Measurements from ENCODE around the gene ZDHHC1.

Gene ZDHHC1

DNA sequence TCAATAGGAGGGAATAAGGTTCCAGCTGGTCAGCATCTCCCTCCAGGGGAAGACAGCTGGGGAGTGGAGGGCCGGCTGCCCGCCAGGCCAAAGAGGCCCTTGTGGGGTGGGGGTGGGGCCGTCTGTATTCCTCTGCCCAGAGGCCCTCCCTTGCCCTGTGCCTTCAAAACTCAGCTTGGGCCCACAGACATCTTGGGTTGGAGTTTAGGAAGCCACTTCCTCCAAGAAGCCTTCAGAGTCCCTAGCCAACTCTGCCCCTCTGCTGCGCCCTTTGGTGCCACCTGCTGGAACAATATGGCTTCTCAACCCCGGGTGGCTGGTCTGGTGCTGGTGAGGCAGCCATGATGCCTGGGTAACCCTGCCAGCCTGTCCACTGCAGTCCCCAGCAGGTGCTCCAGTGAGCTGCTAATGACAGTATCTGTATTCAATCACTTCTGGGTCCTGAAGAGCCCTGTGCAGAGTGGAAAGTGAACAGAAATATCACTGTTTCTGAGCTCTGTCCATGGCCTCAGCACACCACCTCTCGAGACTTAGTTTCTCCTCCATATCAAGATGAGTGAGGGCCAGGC is 31.3 kb upstream of the ZDHHC1 start:
- peak; percentile 50 to 53 for DNase-seq (ENCODE audit: low read depth in 2 of 2)

DNA sequence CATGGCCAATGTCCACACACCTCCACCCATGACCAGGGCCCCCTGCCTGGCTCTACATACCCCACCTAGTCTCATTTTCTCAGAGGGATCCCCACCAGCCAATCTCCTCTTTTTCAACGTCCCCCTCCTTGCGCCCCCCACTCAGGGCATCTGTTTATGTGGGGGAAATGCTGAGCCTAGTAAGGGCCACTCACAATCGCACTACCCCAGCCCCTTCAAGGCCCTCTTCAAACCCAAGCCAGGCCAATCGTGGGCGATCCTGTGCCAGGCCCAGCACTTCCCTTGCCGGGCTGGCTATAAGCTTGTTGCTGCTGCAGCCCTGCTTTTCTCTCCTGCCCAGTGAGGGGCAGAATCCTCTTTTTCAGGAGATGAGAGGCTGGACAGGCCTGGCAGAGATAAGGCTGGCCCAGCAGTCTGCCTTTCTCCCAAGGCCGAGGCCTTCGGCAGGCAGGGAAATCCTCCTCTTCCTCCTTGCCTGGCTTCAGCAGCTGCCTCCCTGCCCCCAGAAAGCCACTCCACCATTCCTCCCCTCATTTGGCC is 30.8 kb upstream of the ZDHHC1 start:
- no peak for DNase-seq (ENCODE audit: low read depth in 2 of 2)

DNA sequence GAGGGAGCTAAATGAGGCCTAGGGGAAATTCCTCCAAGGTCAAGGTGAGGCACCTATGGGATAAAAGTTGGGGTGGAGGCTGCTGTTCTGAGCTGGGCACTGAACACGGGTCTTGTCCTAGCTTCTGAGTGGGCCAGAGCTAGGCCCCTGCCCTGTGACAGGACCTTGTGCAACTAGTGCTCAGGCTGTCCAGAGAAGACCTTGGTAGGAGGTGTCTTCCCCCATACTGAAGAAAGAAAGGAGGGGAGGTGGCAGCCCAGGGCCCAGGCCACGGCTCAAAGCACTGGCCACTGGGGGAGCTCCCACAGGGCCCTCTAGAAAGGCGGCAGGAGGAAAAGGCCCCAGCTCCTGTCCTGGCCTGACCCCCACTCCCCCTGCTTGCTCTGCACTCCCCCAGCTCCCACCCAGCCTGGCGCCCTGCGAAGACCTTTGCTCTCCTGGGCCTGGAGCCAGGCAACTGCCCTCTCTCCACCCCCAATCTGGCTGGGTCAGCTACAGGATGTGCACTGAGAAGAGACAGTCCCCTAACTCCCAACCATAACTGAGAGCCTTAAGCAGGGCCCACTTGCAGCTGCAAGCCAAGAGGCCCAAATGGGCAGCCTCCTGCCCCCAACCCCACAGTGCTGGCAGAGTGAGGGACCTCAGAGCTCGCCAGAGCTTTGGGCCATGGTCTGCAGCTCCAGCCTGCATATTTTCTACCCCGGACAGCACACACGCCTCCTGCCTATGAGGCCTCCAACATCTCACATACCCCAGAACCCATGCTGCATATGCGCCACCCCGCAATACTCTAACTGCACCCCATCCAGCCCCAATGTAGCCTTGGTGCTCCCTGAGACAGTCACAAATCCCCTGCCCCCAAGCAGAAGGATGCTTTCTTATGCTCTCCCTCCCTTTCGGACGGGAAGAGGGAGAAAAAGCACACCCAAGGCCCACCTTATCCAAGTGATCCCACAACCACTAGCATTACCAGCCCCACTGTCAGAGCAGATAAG is 29.9 kb upstream of the ZDHHC1 start:
- DNase-seq (ENCODE audit: low read depth in 2 of 2): no peak

DNA sequence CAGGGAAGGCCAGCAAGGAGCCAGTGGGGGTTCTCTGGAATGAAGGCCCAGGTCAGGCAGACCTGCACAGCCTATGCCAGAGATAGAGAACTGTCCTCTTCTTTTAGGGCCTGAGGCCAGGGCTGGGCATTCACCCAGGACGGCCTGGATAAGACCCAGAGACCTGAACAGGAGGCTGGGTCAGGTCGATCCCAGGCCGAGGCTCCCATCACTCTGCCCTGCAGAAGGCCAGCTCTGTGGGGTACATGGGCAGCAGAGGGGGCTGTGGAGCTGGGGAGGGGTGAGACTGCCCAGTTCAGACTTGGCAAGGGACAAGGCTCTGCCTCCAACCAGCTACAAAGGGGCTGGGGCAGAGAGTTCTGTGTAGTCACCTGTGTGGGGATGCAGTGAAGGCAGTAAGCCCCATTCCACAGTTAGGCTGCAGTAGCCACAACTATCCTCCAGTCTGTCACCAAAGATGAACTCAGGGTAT is 29.2 kb upstream of the ZDHHC1 start:
- no peak for DNase-seq (ENCODE audit: low read depth in 2 of 2)

DNA sequence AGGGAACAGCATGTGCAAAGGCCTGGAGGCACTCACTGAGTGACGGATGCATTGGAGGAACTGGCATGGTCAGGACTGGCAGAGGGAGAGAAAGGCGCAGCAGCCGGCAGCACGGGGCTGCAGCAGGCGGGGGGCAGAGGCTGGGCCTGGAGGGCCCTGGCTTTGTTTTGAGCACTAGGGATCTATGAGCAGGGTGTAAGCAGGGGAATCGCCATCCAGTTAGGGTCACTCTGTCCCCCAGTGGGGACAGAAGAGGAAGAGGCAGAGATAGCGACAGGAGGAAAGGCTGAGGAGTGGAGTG is 28.8 kb upstream of the ZDHHC1 start:
- no peak for DNase-seq (ENCODE audit: low read depth in 2 of 2)

DNA sequence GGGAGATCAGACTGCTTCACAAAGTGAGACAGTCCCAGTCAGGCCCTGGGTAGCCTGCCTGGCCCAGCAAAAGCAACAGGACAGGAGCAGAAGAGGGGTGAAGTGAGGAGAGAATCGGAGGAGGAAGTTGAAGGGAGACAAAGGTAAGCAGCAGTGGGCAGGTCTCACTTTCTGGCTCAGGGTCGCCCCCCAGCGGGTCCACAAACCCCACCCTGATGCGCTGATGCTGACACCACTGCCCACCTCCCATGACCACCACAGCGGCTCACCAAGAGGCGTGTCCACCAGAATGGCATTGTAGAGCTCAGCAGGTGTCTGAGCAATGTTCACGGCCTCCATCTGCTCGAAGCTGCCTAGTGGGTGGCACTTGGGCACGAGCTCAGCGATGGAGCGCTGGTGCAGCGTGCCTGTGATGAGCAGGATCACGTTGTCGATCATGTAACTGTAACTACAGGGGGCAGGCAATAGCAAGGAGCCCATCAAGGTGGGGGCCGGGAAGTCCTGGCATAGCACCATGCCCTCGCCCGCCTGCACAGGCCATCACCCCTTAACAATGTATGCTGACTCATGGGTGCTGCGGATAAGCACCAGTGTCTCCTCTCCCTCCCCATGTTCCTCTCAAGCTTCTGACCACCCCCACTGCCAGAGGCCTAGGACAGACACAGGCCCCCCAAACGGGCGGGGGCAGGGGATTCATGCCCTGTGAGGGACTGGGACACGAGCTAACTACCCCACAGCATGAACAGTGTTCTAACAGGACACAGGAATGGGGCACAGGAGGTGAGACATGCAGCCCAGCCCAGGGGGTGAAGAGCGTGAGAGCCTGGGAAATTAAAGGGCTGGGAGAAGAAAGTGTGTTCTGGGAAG is 28.2 kb upstream of the ZDHHC1 start:
- DNase-seq (ENCODE audit: low read depth in 2 of 2): no peak

DNA sequence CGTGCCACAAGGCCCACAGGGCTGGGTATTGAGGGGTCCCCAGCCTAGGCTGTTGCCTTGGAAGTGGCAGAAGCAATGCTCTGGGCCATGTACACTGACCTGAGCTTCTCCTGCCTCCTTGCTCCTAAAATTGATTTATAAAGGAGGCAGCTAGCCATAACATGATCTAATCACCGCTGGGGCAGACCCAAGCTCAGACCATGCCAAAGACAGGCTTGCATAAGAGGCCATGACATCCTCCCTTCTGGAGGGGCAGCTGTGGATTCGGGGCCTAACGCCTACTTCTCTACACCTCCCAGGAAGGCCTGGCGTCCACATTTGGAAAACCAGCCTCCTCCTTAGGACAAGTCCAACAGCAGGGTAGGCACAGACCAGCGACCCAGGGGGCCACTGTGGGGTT is 27.0 kb upstream of the ZDHHC1 start:
- DNase-seq (ENCODE audit: low read depth in 2 of 2): no peak

DNA sequence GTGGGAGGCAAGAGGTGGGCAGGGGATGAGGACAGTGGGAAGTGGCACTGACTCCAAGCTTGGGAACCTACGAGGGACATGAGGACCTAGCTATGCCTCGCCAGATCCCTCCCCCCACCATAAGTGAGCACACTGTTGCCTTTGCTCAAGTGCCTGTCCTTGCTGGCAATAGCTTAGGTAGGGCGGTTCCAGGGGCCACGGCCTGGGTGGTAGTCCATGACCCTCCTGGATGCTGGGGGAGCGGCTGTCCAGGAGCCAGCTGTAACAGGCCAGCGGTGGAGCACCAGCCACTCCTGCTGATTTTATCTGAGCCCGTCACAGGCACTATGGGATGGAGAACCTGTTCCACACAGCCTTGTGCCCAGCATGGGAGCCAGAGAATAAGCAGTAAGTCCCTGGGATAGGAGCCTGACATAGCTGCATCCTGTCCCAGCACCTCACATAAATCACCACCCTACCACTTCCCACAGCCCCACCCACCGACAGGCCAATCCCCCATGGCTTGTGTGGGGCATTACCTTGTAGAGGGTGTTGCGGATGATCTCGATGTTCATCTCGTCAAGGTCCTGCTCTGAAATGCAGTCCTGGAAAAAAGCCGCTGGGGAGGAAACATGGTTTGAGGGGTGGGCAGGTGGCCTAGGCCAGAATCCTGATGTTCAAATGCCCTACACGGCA is 26.4 kb upstream of the ZDHHC1 start:
- DNase-seq (ENCODE audit: low read depth in 2 of 2): no peak

DNA sequence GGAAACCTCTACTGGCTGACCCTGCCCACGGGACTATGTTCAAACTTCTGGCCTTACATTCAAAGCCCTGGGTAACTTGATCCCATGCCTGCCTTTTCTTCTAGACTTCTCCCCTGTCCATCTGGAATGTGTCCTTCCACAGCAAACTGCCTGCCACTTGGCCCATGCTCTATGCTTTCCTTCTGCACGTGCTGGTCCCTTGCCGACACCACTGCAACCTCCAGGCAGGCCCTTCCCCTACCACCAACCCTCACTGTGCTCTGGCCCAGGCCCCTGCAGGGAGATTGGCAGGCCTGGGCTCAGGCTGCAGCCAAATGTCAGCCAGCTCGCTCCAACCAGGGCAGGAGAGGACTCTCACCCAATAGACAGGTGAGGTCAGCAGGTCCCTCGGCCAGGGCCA is 25.6 kb upstream of the ZDHHC1 start:
- no peak for DNase-seq (ENCODE audit: low read depth in 2 of 2)

DNA sequence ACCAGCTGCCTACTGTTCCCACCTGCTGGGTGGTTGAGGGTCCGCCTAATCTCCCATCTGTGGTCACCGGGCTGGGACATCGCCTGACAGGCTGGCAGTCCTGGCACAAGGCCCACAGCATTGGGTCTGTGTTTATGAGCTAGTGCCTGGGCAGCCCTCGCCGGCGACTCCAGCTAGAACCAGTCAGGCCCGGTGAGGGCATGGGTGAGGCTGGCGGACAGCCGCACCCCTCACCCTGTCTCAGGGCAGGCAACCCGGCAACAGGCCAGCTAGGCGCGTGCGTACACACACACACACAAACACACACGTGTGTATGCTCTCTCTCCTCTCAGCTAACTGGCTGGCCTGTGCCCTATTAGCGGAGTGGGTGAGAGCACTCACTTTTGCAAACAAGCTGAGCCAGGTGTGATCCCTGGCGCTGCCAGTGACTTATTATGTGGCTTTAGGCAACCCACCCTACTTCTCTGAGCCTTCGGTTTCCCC is 25.0 kb upstream of the ZDHHC1 start:
- DNase-seq (ENCODE audit: low read depth in 2 of 2): no peak

DNA sequence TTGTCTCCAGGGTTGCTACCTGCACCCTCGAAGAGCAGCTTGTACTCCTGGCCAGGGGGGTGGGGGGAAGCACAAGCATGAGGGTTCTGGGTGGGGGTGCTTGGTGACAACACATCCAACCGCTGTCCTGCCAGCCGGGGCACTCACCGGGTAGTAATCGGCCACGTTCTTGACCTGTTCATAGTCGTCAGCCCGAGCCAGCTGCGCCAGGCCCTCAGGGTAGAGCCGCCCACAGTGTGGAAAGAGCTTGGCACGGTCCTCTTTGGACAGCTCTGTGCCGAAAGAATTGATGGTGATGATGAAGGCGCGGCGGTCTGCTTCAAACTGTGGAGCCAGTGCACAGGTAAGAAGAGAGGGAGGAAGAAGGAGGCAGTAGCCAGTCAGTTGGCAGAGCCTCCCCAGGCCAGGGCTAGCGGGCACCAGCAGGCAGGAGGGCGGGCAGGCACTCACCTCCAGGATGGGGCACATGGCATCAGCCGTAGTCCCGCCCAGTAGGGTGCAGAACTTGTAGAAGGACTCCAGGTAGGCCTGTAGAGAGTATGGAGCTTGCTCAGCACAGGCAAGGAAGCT is 22.6 kb upstream of the ZDHHC1 start:
- DNase-seq (ENCODE audit: low read depth in 2 of 2): no peak

DNA sequence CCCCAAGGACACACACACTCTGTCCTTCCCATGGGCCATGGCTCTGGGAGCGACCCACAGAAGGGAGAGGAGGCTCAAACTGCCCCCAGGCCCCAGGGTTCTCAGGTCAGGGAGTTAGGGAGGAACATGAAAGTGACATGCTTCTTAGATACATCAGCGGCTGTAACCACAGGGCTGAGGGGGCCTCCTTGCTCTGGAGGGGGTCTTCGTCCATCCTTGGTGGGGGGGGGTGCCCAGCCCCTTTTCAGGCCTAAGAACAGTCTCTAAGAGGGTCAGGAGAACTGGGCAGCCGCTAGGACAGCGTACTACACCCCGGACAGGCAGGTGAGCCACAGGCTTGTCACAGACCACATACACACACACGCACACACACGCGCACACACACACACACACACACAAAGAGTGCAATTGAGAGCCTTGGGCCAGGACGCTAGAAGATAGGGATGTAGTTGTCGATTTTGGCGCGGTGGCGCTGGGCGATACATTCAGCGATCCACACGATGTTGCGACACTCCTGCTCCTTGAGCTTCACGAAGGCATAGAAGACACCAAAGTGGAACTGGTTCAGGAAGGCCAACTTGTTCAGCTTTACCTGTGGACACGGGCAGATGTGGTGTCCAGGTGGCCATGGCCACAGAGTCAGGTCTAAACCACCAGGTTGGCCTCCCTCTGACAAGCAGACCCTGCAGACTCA is 22.0 kb upstream of the ZDHHC1 start:
- DNase-seq (ENCODE audit: low read depth in 2 of 2): no peak

DNA sequence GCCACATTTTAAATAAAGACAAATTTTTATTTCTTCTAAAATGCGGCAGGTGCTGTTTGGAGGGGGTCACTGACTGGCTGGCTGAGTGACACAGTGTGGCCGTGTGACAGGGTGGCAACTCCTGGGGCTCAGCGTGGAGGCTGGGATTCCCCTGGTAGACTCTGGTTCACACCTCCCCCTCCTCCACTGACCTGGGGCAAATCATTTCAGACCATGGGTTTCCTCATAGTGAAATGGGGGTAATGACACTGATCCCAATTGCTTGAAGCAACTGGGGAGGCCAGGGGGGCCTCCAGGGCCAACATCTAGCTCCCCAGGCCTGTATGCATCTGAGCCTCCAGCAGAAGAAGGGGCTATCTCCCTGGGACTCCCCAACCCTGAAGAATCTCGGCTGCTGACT is 21.2 kb upstream of the ZDHHC1 start:
- DNase-seq (ENCODE audit: low read depth in 2 of 2): no peak

DNA sequence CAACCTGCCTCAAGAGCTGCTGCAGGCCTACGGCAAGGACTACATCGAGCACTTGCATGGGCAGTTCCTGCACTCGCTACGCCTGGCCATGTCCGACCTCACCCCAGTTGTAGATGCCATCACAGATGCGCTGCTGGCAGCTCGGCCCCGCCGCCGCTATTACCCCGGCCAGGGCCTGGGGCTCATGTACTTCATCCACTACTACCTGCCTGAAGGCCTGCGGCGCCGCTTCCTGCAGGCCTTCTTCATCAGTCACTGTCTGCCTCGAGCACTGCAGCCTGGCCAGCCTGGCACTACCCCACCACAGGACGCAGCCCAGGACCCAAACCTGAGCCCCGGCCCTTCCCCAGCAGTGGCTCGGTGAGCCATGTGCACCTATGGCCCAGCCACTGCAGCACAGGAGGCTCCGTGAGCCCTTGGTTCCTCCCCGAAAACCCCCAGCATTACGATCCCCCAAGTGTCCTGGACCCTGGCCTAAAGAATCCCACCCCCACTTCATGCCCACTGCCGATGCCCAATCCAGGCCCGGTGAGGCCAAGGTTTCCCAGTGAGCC is 20.4 kb upstream of the ZDHHC1 start:
- no peak for DNase-seq (ENCODE audit: low read depth in 2 of 2)

DNA sequence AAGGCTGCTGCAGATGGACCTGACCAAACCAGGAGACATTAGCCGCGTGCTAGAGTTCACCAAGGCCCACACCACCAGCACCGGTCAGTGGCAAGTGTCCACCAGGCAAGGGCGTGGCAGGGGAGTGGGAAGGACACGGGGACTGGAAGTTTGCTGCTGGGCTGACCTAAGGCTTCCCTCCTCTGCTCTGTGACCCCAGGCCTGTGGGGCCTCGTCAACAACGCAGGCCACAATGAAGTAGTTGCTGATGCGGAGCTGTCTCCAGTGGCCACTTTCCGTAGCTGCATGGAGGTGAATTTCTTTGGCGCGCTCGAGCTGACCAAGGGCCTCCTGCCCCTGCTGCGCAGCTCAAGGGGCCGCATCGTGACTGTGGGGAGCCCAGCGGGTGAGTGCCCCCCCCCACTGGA is 19.5 kb upstream of the ZDHHC1 start:
- DNase-seq (ENCODE audit: low read depth in 2 of 2): no peak

DNA sequence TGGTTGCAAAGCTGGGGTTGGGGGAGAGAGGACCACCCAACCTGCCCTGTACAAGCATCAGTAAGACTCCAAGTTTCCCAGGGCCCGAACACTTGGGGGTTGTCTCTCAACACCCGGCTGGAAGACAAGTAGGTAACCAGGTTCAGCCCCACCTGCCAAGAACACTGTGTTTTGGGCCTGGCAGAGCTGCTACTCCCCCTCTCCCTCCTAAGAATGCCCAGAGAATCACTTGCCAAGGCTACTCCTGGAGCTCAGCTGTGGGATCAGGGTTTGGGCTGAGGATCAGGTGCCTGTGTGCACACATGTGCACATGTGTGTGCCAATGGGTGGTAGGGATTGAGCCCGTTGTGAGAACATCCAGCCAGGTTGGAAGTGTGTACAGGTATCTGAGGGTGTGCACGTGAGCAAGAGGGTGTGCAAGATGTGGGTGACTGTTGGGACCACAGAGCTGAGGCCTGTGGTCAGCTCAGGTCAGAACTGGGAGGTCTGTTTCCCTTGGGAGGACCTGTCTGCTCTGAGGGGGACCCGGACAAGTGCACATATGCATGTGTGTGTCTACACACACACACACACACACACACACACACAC is 16.9 kb upstream of the ZDHHC1 start:
- DNase-seq (ENCODE audit: low read depth in 2 of 2): no peak

DNA sequence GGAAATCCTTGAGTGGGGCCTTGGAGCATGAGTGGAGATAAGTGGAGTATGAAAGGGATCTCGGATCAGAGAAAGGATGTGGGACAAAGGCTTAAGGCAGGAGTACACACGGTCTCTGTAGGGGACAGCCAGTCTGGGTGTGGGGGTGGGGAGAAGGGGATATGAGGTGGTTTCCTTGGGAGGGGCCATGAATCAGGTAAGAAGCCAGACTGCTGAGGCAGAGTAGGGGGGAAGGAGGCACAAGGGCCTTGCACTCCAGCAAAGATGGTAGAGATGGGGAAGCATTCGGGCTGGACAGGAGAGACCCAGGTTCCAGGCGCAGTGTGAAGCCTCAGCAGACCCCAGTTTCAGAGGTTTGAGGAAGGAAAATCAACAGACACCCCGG is 16.2 kb upstream of the ZDHHC1 start:
- no peak for DNase-seq (ENCODE audit: low read depth in 2 of 2)

DNA sequence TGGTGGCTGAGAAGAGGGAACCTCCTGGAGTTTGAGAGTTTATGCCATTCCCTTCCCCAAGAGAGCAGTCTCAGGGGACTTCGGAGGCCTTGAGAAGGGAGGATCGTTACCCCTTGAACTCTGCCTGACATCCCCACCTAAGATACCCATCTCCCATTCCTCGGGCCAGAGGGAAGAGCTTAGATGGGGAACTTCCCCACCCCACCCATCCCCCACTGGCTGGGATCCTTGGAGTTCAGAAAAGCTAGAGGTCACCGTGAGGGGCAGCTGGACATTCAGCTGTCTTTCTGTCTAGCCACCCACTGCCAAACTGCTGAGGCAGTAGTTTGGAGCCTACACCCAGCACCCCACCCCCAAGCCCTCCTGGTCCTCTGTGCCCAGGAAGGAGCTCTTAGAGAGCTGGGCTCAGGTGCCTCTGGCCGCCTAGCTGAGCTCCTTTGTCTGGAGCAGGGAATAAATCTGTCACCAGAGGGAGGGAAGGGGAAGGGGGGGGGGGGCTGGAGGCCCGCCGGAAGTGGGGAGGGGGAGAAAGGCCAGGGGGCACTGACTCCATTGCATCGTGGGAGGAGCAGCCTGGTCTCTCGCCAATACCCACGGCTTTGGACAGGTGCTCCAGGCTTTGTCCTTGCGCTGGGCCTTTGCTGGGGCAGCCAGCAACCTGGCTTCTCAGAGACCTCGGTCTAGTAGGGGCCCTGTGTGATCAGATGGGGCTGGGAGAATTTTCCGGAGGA is 15.7 kb upstream of the ZDHHC1 start:
- no peak for DNase-seq (ENCODE audit: low read depth in 2 of 2)
